B cell (primary cell): ENCODE data around the gene CHAMP1. TPM values are rescaled to one million over a fixed set of nuclear protein-coding genes. Genes with fewer than 3 reads are reported as not detected.

Experiments
- ATAC-seq: fragments of 200-7000 bp; cut with Tn5 transposase; one replicate; pipeline ENCODE4 v1.10.0; 2021; ENCODE audit warnings: low read depth, mild to moderate bottlenecking, moderate number of reproducible peaks, moderate library complexity
- CTCF ChIA-PET: fragments of 350-600 bp; sonication (Branson Sonifier 250); formaldehyde crosslinking; loops from one replicate; lab custom pipeline; 2021; ENCODE audit warnings: antibody characterized with exemption, inconsistent platforms; lab: Charles Lee
- POLR2A ChIA-PET: fragments of 350-600 bp; sonication (Branson Sonifier 250); formaldehyde crosslinking; loops from one replicate; lab custom pipeline; 2021; ENCODE audit warnings: antibody characterized with exemption; lab: Charles Lee
- DNase-seq: peaks from one replicate; pipeline ENCODE4 v3.0.0; 2013
- H2AFZ ChIP-seq: 2 replicates; pipeline ENCODE4 v1.6.1; 2012; ENCODE audit warnings: mild to moderate bottlenecking, low read depth, low read length; ENCODE audit not compliant: insufficient read depth, poor library complexity, severe bottlenecking
- H3K27ac ChIP-seq, 2 donors: 1 replicate in 1 of 2; 2 replicates in 1 of 2; pipeline ENCODE4 v1.5.1; 2012 to 2013; ENCODE audit warnings: low read length in 2 of 2, mild to moderate bottlenecking in 2 of 2, moderate library complexity in 1 of 2
- H3K27me3 ChIP-seq, 4 experiments: fragments of 200-600 bp in 1 of 4; sonication (generic) in 1 of 4; replicated peaks in 1 of 4; 1 replicate in 2 of 4; 2 replicates in 2 of 4; pipeline versions ENCODE4 v1.6.1 to v1.7.0; 2013 to 2016; ENCODE audit warnings: low read length in 3 of 4, mild to moderate bottlenecking in 2 of 4, mixed read lengths in 1 of 4, moderate library complexity in 1 of 4; ENCODE audit not compliant: insufficient read depth in 4 of 4, control insufficient read depth in 3 of 4; ENCODE audit errors: control extremely low read depth in 1 of 4
- H3K36me3 ChIP-seq, 2 experiments: replicated peaks in 1 of 2; 1 replicate in 1 of 2; 2 replicates in 1 of 2; pipeline versions ENCODE4 v1.6.1 to v1.7.1; 2013; ENCODE audit warnings: low read length in 1 of 2; ENCODE audit not compliant: insufficient read depth in 2 of 2, control insufficient read depth in 1 of 2; ENCODE audit errors: control extremely low read depth in 1 of 2, extremely low read depth in 1 of 2
- H3K4me1 ChIP-seq, 2 donors: fragments of 200-600 bp in 1 of 2; sonication (generic) in 1 of 2; 1 replicate in 1 of 2; 2 replicates in 1 of 2; pipeline versions ENCODE4 v1.5.1 to v1.6.1; 2013 to 2017; ENCODE audit warnings: low read length in 2 of 2; ENCODE audit not compliant: control insufficient read depth in 2 of 2, insufficient read depth in 2 of 2
- H3K4me2 ChIP-seq: replicated peaks from 2 replicates; pipeline ENCODE3; 2012; ENCODE audit warnings: mild to moderate bottlenecking, low read depth, low read length; ENCODE audit not compliant: poor library complexity, severe bottlenecking
- H3K4me3 ChIP-seq, 5 experiments: fragments of 200-600 bp in 1 of 5; sonication (generic) in 1 of 5; 1 replicate in 3 of 5; 2 replicates in 2 of 5; pipeline versions ENCODE4 v1.5.1 to v1.7.0; 2011 to 2016; ENCODE audit warnings: low read length in 4 of 5, mild to moderate bottlenecking in 4 of 5, low read depth in 2 of 5, control low read depth in 1 of 5, moderate library complexity in 1 of 5; ENCODE audit not compliant: insufficient read depth in 1 of 5; ENCODE audit errors: control extremely low read depth in 1 of 5, extremely low read depth in 1 of 5
- H3K79me2 ChIP-seq: fragments of 200-600 bp; sonication (generic); one replicate; pipeline ENCODE4 v1.6.0; 2016; ENCODE audit warnings: low read length; ENCODE audit not compliant: control insufficient read depth, insufficient read depth
- H3K9ac ChIP-seq: fragments of 200-600 bp; sonication (generic); 2 replicates; pipeline ENCODE4 v1.6.1; 2017; ENCODE audit warnings: mild to moderate bottlenecking, low read length, moderate library complexity
- H3K9me3 ChIP-seq, 3 donors: one replicate each; pipeline versions ENCODE4 v1.6.1 to v1.7.1; 2013; ENCODE audit warnings: low read length in 2 of 3; ENCODE audit not compliant: control insufficient read depth in 2 of 3, insufficient read depth in 1 of 3; ENCODE audit errors: control extremely low read depth in 1 of 3
- H4K20me1 ChIP-seq: 2 replicates; pipeline ENCODE4 v1.6.0; 2012; ENCODE audit warnings: mild to moderate bottlenecking, low read length; ENCODE audit not compliant: insufficient read depth, control insufficient read depth, poor library complexity, severe bottlenecking
- H3K27ac Mint-ChIP-seq: one replicate; pipeline ENCODE4 v1.8.0; 2021; ENCODE audit warnings: mixed read lengths
- H3K27me3 Mint-ChIP-seq: one replicate; pipeline ENCODE4 v1.8.0; 2021; ENCODE audit warnings: mixed read lengths
- H3K4me1 Mint-ChIP-seq: one replicate; pipeline ENCODE4 v1.8.0; 2021; ENCODE audit warnings: mixed read lengths
- H3K4me3 Mint-ChIP-seq: one replicate; pipeline ENCODE4 v1.8.0; 2021; ENCODE audit warnings: mixed read lengths
- H3K9me3 Mint-ChIP-seq: one replicate; pipeline ENCODE4 v1.8.0; 2022; ENCODE audit warnings: mixed read lengths; ENCODE audit not compliant: insufficient read depth
- EZH2 ChIP-seq: IDR thresholded peaks from 2 replicates; pipeline ENCODE4 v1.6.1; 2012; ENCODE audit warnings: borderline replicate concordance, low read depth, mild to moderate bottlenecking, moderate library complexity, low read length; ENCODE audit not compliant: insufficient read depth, poor library complexity, severe bottlenecking
- WGBS: methylation state at CpG from one replicate; pipeline ENCODE4 v1.1.5; 2013; ENCODE audit warnings: missing lambda C conversion rate; ENCODE audit not compliant: insufficient coverage; 5-methylcytosine and 5-hydroxymethylcytosine counted together
- intact Hi-C: fragments of 100-400 bp; cut with micrococcal nuclease; formaldehyde crosslinking; loops from one replicate; pipeline ENCODE4 v1.10.0; 2022
- polyA plus RNA-seq: library from polyadenylated mRNA; depleted of rRNA; stranded (reverse); fragments of >200 nt; gene quantifications from 2 replicates; pipeline ENCODE4 v1.2.3, GENCODE V29; 2012
- total RNA-seq, 2 donors: library from RNA; stranded (reverse); fragments of 120-200 nt in 1 of 2; gene quantifications; 1 replicate in 1 of 2; 2 replicates in 1 of 2; pipeline versions ENCODE4 v1.2.3 to v1.2.4, GENCODE V29; 2013 to 2022
- TF ChIP-seq, protein P1 (sequence below): fragments of 200-600 bp; IDR thresholded peaks from one replicate; pipeline ENCODE4 v1.8.0; 2022; ENCODE audit warnings: antibody characterized with exemption, mild to moderate bottlenecking

Gene CHAMP1
- total and polyA plus RNA-seq, 2 donors (not counting 1 experiment from before 2014, with no cell fraction given) = 14.5 to 34.7 TPM

DNA sequence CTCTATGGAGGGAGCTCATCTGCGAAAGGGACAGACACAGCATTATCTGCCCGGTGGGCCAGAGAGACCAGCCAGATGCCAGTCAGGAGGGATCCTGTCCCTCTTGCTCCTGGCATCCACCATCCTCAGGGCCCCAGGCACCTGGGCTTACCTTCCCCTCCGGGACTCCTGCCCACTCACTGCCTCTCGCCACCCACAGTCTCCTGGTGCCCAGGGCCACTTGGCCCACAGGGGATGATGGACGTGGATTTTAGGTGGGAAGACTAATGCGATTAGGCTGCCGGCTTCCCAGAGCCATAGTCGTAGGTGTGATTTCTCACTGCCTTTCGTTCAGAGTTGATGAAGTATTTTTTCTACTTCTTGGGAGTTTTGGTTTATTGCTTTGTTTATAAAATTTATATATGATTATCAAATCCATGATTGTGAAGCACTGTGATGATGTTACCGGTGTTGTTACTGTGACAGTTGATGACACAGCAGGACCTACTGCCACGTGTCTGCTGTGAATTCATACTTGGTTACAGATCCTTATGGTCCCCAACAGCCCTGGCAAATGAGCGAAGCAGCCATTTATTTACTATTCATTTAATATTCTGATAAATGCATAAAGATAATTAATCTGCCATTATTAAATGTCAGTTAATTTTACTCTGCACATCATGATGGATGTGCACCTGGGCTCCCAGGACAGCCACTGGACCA is 14.5 kb upstream of the CHAMP1 start:
- H3K36me3 ChIP-seq = peaks cover 0 to 65% of the 10 kb centered on the region in 2 experiments
- POLR2A ChIA-PET = no interaction called here

DNA sequence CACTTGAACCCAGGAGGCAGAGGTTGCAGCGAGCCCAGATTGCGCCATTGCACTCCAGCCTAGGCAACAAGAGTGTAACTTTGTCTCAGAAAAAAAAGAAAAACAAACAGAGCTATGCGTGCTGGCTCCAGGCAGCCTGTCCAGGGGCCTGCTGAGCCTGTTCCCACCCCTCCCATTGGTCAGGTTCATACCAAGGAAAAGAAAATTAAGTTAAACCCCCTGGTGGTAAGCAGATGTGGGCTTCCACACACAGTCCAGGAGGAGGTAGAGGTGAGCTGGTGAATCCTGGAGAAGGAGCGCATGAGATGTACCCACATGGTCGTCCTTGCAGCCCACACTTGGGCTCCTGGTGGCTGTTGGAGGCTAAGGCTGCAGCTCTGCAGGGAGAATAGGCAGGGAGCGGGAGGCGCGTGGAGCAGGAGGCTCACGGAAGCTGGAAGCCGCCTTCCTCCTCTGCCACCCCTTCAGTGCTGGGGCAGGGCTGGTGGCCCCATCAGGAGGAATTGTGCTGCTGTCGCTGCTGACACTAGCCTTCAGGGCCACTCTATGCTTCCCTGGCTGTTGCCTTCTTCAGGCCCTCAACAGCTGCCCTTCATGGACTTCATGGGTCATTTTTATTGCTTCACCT is 10.5 kb upstream of the CHAMP1 start:
- intact Hi-C loops = no loop called here
- Histone ChIP-seq H3K27me3 (no peaks in the 10 kb centered on the region), H3K9me3 (no peaks in the 10 kb centered on the region), H3K79me2 (no peaks in the 10 kb centered on the region), H2AFZ (no peak overlapping the region), H3K4me2 (no peak overlapping the region), H3K4me1 (no peaks in the 10 kb centered on the region), H3K4me3 (no peak overlapping the region), H3K9ac (no peak overlapping the region), H3K27ac (no peak overlapping the region), H4K20me1 (no peaks in the 10 kb centered on the region), H3K36me3 (peaks cover 0 to 58% of the 10 kb centered on the region in 2 experiments)
- ATAC-seq (no peak), DNase-seq (no peak)
- WGBS = over 99% methylated on average over 9 of the region's 11 CpGs
- Mint-ChIP-seq H3K9me3 (no peaks in the 10 kb centered on the region), H3K4me1 (no peaks in the 10 kb centered on the region), H3K27ac (no peak overlapping the region), H3K27me3 (no peaks in the 10 kb centered on the region), H3K4me3 (no peak overlapping the region)
- TF ChIP-seq EZH2 = no peak
- TF ChIP-seq, protein P1, sequence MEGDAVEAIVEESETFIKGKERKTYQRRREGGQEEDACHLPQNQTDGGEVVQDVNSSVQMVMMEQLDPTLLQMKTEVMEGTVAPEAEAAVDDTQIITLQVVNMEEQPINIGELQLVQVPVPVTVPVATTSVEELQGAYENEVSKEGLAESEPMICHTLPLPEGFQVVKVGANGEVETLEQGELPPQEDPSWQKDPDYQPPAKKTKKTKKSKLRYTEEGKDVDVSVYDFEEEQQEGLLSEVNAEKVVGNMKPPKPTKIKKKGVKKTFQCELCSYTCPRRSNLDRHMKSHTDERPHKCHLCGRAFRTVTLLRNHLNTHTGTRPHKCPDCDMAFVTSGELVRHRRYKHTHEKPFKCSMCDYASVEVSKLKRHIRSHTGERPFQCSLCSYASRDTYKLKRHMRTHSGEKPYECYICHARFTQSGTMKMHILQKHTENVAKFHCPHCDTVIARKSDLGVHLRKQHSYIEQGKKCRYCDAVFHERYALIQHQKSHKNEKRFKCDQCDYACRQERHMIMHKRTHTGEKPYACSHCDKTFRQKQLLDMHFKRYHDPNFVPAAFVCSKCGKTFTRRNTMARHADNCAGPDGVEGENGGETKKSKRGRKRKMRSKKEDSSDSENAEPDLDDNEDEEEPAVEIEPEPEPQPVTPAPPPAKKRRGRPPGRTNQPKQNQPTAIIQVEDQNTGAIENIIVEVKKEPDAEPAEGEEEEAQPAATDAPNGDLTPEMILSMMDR = no peak
- POLR2A ChIA-PET = no interaction called here
- CTCF ChIA-PET = interaction anchor here (1.0 kb wide), 1 partner anchor 9 kb away, joined by 4 read pairs; no protein-coding TSS in a partner anchor

More for the DNA sequence above, 14.5 kb upstream of the CHAMP1 start:
- H3K27ac Mint-ChIP-seq = no peak overlapping the region
- H3K27me3 Mint-ChIP-seq = no peaks in the 10 kb centered on the region
- 94% methylated on average over 2 of the region's 12 CpGs for WGBS
- CTCF ChIA-PET = no interaction called here
- peaks cover 7% of the 10 kb centered on the region for H3K4me1 Mint-ChIP-seq
- Histone ChIP-seq H3K4me3 (no peak overlapping the region), H3K4me2 (no peak overlapping the region), H3K4me1 (no peaks in the 10 kb centered on the region), H4K20me1 (peaks cover 14% of the 10 kb centered on the region), H3K79me2 (peaks cover 16% of the 10 kb centered on the region), H3K9me3 (no peaks in the 10 kb centered on the region), H3K27ac (no peak overlapping the region), H2AFZ (no peak overlapping the region), H3K9ac (no peak overlapping the region), H3K27me3 (no peaks in the 10 kb centered on the region)
- H3K4me3 Mint-ChIP-seq = no peak overlapping the region
- DNase-seq (no peak), ATAC-seq (no peak)
- intact Hi-C loops = no loop called here
- no peaks in the 10 kb centered on the region for H3K9me3 Mint-ChIP-seq
- TF ChIP-seq, protein P1 = no peak
- no peak for TF ChIP-seq EZH2
